DMS79 treated with DMSO at 0.1 percent for 48 hours (cell line): ENCODE data around the gene ZNF827.

Experiments
- DNase-seq: peaks from one replicate; lab custom pipeline; 2025; lab: John Stamatoyannopoulos, UW

Gene ZNF827

DNA sequence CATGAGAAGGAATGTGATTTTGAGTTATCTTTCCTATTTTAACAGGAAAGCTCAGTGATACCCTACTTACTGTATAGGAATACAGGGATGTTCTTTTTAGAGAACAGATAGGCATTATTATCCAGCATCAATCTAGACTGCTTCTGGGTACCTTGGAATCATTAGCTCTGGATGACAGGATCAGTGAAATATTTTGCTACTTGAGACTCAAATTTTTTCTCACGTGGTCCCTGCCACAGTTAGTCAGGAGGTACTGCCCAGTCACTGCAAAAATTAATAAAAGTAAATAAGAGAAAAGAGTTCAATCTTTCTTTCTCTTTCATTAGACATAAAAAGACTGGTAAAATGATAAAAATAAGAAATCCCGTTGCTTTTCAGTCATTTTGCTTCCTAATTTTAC, 5.5 kb downstream of the ZNF827 start:
- no peak for DNase-seq

DNA sequence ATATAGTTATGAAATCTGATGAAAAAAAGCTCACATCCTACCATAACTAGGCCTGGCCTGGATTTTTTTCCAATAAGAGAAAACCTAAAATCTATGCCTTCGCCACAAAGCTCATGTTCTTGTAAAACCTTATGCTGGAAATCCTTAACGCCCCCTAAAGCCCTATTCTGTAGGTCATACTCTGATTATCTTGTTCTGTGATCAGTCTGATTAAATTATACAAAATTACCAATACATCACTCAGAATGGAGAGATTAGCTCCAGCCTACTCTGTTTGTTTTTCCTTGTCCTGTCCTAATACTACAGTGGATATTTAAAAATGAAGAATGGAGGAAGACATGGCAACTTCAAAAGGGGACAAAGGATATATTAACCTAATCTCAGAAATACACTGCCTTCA, 7.2 kb downstream of the ZNF827 start:
- DNase-seq = no peak

DNA sequence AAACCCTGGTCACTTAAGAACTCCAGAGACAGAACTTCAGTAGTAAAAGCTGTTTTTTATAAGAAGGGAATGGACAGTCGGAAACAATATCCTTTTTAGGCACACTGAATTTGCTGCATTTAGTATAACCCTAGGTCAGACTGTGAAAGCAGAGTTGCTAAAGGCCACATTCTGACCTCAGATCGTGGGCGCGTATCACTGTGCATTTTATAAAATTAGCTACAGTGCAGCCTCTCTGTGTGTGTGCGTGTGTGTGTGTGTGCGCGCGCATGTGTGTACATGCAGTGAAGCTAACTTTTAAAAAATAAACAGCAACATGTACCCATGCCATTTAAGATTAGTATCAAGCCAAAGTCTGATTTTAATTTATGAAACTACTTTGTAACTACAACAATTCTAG, 8.0 kb downstream of the ZNF827 start:
- DNase-seq = no peak

DNA sequence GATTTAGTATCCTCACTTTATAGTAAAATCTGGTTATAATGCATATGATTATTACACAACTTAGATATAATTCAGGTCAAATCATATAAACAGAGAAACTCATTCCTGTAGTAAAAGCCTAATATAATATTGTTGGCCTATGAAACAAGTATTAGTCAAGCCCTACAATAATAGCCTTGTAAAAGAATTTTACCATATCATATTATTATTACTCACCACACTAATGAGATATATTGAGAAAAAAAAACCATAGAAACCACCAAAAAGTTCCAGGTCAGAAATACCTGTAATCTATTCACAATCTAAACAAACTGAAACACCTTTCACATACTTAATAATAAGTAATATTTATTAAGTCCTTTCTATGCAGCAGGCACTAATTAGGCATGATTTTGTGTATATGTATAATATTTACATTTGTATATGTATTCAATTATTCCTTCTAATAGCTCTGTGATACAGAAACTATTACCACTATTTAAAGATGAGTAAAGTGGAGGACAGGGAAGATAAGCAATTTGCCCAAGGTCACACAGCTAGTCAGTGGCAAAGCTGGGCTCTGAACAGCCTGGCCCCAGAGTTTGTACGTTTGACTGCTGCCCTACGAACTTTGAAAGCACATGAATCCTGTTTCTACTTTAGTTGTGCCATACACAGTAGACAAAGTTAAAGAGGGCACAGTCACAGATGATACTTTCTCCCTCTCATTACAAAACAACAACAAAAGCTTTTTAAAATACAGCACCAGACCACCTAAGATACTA, 9.0 kb downstream of the ZNF827 start:
- DNase-seq = no peak

DNA sequence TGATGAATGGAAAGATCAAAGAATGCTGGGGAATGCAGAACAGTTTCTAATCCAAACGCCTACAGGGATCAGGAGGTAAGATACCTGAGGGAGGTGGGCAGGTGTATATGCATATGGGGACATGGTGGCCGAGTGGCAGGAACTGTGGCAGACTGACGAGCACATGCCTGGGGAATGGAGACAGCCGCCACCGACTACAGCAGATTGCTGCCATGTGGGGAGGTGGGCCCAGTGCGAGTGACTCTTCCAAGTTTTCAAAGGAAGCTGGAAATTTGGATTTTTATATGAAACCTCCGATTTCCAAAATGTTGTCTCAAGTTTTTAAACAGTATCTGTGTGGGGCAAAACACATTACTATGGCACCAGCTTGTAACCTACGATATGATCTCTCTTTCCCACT, 9.9 kb downstream of the ZNF827 start:
- no peak for DNase-seq

DNA sequence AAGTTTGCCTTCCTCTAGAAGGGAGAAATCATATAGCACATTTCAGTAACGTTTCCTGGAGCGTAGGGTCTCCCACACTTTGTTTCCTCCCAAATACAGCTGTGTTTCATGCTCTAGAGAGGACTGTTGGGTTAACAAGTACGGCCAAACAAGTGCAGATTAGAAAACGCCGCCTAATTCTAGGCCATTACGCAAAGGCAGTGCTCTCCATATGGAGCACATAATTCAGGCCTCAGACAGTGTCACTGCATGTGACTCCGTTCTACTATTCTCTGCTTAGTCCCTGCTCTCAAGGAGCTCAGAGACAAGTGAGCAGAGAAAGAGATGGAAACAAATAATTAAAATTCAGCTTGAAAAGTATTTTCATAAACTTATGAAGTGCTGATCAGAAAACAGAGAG, 11.6 kb downstream of the ZNF827 start:
- DNase-seq = no peak

DNA sequence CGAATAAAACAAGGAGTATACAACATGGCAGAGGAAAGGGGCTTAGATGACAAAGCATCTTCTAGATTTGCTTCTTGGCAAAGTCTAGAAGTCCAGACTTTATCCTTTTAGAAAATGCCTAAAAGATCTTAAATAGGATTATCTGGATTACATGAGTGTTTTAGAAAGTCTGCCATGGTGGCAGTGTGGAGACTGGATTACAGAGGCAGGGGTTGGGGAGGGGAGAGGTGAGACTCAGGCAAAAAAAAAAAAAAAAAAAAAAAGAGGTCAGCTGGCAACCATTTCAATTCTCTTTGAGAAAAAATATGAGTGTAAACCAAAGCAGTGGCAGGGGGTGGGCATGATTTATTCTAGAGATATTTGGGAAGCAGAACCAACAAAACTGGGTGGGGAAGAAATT, 17.4 kb downstream of the ZNF827 start:
- DNase-seq = no peak

DNA sequence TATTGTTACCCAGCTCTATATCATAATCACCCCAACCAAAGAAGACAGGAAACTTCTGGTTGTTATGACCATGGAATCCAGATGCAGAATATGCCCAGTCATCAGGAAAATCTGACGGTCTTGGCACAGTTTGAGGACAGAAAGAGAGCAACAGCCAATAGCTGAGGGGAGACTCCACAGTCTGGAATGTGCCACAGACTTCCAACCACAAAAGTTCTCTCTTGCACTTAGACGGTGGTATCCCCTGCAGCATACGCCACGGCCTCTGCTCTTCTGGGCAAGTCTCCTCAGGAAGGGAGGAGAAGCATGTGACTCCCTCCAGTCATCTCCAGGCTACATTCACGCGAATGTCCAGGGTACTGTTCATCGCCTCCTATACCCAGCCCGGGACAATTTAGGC, 18.4 kb downstream of the ZNF827 start:
- DNase-seq = no peak

DNA sequence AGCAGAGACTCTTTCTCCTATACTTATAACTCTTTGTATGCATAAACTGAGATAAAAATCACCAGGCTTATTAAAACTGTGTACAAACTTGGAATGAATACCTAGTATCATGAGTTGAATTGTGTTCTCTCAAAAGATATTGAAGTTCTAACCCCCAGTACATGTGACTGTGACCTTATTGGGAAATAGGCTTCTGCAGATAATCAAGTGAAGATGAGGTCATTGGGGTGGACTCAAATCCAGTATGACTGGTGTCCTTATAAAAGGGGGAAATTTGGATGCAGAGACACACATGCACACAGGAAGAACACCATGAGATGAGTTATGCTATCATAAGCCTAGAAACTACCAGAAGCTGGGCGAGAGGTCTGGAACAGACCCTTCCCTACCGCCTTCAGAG, 26.2 kb downstream of the ZNF827 start:
- no peak for DNase-seq

DNA sequence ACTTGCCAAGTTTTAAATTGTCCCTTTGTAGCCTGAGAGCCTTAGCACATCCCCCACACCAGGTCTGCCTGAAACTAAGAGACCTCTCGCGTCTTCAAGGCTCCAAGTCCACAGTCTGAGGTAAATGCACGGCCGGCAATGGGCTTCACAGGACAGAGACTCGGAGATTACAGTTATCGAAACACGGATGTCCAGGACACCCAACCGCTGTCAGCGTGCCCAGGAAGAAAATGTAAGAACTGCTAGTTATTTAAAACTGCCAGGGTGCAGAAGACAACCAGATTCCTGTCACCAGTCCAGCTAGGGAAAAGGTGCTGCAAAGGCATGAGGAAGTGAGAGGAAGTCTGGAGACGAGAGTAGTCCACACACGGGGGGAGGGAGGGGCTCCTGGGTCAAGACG, 28.9 kb downstream of the ZNF827 start:
- DNase-seq = no peak

DNA sequence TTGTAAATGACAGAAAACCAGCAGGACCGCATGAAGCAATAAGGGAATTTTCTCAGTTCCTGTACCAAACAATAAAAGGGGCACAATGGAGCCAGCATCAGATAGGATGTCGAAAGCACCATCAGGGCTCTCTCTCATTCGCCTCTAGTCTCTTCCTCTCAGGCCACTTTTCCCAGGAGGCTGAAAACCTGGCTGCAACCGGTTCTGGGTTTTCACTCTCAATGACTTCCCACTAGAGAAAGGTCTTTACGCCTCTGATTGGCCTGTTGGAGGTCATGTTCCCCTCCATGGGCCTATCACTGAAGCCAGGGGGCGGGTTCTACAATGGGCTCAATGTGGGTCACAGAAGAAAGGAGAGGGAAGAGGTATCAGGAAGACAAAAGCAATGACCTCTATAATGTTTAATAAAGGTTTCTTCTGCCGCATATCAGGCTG, 29.3 kb downstream of the ZNF827 start:
- DNase-seq = no peak

DNA sequence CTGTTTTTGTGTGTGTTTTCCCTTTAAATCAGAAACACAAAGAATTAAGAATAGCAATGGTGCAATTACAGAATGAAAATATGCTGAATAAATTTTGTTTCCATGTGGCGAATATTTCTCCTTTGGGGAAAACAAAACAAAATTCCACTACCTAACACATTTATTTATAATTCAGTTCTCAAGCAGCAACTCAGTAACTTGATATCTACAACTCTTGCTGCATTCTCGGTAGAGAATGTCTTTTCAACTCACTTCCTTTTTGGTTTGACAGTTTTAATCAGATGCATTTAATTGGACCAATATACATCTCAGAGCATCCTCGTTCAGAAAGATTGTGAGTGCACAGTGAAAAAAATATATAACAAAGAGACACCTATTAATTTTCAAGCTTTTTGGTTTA, 30.8 kb downstream of the ZNF827 start:
- no peak for DNase-seq

DNA sequence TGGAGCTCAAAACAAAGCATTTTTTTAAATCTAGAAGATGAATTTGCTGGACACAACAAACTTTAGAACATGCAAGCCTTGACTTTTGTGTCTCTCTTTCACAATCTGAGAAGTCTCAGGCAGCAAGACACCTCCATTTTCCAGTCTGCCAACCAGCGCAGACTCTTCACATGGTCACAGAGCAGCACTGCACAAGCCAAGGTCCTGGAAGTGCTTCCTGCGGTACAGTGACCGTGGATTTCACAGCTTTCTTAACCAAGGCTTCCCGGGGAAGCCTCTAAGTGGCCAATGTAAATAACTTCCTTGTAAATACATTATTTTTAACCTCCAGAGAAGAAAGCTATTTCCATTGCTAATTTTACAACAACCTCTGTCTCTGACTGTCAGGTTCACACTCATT, 31.2 kb downstream of the ZNF827 start:
- DNase-seq = no peak

DNA sequence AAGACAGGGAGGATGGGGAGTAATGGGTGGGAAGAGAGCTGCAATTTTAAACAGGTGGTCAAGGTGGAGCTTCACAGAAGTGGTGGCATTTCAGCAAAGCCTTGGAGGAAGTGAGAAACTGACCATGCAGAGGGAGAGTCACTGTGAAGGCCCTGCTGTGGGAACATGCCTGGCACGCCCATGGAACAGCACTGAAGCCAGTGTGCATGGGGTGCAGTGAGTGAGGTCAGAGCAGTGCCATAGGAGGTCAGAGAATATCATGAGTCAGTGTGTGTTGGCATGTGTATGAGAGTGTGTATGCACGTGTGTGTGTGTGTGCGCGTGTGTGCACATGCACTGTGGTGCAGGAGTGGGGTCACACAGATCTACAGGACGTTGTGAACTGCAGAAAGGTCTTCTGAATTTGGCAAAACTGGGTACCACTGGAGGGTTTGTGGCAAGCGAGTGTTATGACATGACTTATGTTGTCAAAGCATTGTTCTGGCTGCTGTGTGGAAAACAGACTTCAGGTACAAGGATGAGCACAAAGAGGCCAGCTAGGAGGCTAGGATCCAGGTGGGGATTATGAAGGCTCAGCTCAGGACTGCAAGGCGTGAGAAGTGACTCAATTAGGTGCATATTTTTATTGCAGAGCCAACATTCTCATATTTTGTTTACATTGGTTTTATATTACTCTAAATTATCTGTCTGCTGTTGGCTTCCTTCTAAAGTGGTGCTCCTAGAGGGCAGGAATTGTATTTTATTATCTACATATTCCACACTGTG, 34.0 kb downstream of the ZNF827 start:
- DNase-seq = no peak

DNA sequence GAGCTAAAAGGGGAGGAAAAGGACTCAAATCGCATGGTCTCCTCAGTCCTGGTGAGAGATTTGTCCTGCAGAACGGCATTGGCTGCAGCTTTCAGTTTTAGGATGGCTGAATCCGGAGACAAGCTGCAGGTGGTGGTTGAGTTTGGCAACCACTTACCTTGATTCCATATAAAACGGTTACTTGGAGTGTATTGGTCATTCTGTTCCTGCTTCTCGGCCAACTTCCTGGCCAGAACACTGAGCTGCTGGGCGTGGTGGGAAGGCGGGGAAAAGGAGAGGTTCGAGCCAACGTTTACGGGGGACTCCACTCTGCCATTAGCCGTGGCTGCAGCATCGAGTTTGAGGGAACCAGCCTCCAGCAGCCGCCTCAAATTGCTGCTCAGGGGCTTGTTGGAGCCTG, 36.1 kb downstream of the ZNF827 start:
- DNase-seq = no peak

DNA sequence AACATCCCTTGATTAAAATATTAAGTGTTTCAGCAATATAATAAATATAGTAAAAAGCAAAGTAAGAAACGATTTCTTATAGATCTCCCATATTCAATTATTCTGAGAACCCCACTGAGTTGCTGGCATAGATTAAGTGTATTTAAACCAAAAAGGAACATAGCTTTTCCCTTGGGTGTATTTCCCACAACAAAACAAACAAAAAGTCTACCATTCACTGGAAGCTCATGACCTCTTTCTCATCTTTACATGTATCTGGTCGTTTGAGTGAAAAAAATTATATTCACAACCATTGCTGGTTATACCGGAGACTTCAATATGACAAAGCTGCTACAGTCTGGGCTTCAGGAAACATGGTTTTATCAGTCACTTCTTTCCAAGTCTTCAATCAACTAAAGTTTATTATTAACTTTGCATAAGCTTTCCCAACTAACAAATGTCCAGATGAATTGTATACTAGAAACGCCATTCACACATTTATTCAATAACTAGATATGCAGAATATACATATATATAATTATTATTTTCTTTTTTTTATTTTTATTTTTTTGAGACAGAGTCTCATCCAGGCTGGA, 38.6 kb downstream of the ZNF827 start:
- no peak for DNase-seq

DNA sequence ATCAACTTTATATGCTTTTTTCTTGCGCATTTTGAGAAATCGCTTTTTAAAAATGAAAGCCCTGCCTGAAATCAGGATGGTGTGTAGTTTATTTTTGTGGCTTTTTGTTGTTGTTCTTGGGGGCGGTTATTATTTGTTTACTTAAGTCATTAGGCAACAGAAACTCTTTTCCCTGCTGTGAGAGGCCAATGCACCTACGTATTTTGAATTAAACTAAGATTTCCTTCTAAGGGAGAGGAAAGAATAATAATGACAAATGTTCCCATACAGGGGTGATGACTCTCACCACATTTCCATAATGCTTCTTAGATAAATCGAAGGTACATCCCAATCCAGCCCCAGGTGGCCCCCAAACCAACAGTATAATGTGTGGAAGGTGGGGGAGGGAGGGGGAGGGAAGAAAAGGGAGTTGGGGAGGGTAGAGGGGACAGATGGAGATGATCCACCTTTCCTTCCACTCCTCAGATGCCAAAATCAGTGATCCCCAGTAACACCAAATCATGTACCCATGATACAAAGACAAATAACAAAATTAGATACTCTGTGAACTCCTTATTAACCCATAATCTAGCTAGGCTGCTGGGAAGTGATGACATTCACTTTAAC, 39.6 kb downstream of the ZNF827 start:
- no peak for DNase-seq

DNA sequence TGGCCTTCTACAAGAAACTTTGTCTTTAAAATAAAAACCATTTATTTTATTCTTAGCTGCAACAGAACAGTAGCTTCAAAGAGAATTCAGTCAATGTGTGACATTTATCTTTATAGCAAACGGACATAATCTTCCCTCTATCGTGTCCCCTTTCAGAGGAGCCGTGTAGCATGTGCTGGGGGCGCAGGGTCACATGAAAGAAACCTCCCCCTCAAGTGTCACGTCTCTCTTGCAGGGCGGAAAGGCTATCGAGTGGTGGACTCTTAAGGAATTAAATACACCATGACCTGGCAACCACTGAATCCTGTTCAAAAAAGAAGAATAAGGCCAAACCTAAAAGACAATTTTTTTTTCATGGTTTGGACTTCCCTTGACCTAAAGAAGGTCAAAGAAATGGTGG, 40.2 kb downstream of the ZNF827 start:
- no peak for DNase-seq

DNA sequence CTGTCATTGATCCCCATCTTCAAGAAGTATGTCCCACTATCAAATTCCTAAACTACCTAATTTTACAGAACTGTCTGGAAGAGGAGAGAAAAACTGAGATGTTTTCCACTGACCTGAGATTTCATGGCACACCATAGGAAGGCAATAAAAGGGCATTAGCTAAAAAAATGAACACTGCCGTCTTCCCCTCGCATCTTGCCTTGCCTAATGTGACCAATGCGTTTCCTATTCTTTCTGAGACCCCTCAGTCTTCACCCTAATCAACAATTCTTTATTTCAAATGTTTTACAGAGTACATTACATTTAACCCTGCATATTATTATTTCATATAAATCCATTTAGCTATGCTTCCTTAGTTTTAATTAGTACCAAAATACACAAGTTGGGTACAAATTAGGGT, 43.6 kb downstream of the ZNF827 start:
- no peak for DNase-seq

DNA sequence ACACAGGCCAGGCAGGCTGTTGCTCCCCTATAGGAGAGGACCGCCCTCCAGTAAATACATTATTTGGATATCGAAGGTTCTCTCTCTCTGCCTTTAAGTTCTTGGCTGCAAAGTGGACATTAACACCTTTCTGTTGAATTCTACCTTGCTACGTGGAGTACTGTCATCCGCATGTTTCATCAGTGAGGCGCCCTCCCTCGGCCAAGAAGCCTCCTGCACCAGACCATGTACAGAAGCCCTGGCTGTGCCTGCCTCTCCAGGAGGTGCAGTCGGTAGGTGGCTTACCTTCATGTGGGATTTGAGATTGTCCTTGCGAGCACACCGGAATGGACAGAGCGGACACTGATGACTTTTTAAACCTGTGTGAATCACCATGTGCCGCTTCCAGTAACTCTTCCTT, 46.7 kb downstream of the ZNF827 start:
- no peak for DNase-seq

DNA sequence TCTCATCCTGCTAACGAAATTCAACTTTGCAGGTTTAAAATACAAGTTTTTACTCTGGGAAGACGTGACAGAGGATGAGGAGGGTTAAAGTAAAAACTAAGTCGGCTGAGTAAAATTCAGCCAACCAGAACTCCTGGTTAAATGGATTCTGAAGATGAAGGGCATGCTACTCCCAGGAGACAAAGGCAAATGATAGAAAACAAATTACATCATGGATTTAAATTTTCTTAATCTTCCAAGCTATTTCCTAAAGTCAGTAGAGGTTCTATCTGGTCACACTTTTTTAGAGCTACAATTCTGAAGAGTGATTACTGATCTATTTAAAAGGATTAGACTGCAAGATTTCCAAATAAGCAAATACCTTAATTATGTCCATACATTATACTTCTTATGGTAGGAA, 47.9 kb downstream of the ZNF827 start:
- no peak for DNase-seq

DNA sequence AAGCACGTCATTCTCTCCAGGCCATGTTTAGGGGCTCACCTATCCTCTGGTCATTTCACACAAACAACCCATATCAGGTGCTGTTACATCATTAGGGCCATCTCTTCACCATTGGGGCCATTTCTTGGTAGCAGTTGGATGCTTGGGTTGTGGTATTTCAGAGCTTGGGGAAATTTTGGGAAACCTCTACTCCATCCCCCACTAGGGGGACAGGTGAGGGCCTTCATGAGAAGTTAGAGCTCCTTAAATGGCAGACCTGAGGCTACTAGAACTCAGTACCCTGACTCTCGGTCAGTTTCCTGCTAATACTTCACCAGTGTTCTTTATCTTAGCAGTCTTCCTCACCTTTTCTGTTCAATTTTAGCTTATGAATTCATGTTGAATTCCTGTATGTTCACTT, 50.2 kb downstream of the ZNF827 start:
- no peak for DNase-seq
